ENCODE measurements around the gene FGFR3.
"Not testable (repeated sequence)": the region's sequence is repeated elsewhere in the genome, so short reads cannot be mapped to it uniquely, and the experiment has no call there.

Gene FGFR3

GRCh38 chr4:1819284-1819683 is 26.2 kb downstream of the FGFR3 start:
- DNase-seq (ENCODE audit: low spot score): no peak

GRCh38 chr4:1819816-1820215 is 26.7 kb downstream of the FGFR3 start:
- DNase-seq (ENCODE audit: low spot score): no peak

- no peak for DNase-seq (ENCODE audit: low spot score)
These were observed 28.8 kb downstream of the FGFR3 start for GRCh38 chr4:1821679-1822567.

GRCh38 chr4:1822568-1823544 is 29.8 kb downstream of the FGFR3 start:
- DNase-seq (ENCODE audit: low spot score): no peak

- DNase-seq (ENCODE audit: low spot score): no peak
These were observed 30.4 kb downstream of the FGFR3 start for GRCh38 chr4:1823545-1823932.

GRCh38 chr4:1824746-1825145 is 31.7 kb downstream of the FGFR3 start:
- no peak for DNase-seq (ENCODE audit: low spot score)

- DNase-seq (ENCODE audit: low spot score): no peak
These were observed 32.2 kb downstream of the FGFR3 start for GRCh38 chr4:1825326-1825725.

- DNase-seq (ENCODE audit: low spot score): no peak
These were observed 33.6 kb downstream of the FGFR3 start for GRCh38 chr4:1826531-1827350.

- no peak for DNase-seq (ENCODE audit: low spot score)
These were observed 37.1 kb downstream of the FGFR3 start for GRCh38 chr4:1830234-1830633.

- DNase-seq (ENCODE audit: low spot score): no peak
These were observed 37.6 kb downstream of the FGFR3 start for GRCh38 chr4:1830642-1831228.

GRCh38 chr4:1831331-1831730 is 38.2 kb downstream of the FGFR3 start:
- DNase-seq (ENCODE audit: low spot score): no peak

GRCh38 chr4:1832690-1833089 is 39.6 kb downstream of the FGFR3 start:
- no peak for DNase-seq (ENCODE audit: low spot score)

- DNase-seq (ENCODE audit: low spot score): no peak
These were observed 40.4 kb downstream of the FGFR3 start for GRCh38 chr4:1833307-1834046.

GRCh38 chr4:1834047-1834775 is 41.1 kb downstream of the FGFR3 start:
- DNase-seq (ENCODE audit: low spot score): no peak

- not testable (repeated sequence) for DNase-seq (ENCODE audit: low spot score)
These were observed 42.7 kb downstream of the FGFR3 start for GRCh38 chr4:1835836-1836235.

GRCh38 chr4:1836650-1837049 is 43.6 kb downstream of the FGFR3 start:
- DNase-seq (ENCODE audit: low spot score): no peak

GRCh38 chr4:1837069-1837468 is 44.0 kb downstream of the FGFR3 start:
- DNase-seq (ENCODE audit: low spot score): no peak

GRCh38 chr4:1839282-1839681 is 46.2 kb downstream of the FGFR3 start:
- DNase-seq (ENCODE audit: low spot score): no peak

GRCh38 chr4:1841201-1841886 is 48.3 kb downstream of the FGFR3 start:
- no peak for DNase-seq (ENCODE audit: low spot score)

GRCh38 chr4:1841887-1842210 is 48.8 kb downstream of the FGFR3 start:
- no peak for DNase-seq (ENCODE audit: low spot score)

Data from Ammon's horn (tissue), 1 donor.